Muscle of back (tissue), 11 donors: ENCODE measurements around the gene DOCK10. TPM values are rescaled to one million over a fixed set of nuclear protein-coding genes. Genes with fewer than 3 reads are reported as not detected.
"Not testable (repeated sequence)": the region's sequence is repeated elsewhere in the genome, so short reads cannot be mapped to it uniquely, and the experiment has no call there.

Source experiments
- DNase-seq, 3 donors: peaks; one replicate each; pipeline versions ENCODE4 v3.0.0 to v3.0.0-alpha.2; 2013
- polyA plus RNA-seq, 10 donors: library from polyadenylated mRNA; unstranded; fragments of 120-200 nt; gene quantifications; one replicate each; pipeline ENCODE4 v1.2.1, GENCODE V29; 2013; ENCODE audit not compliant: insufficient read length in 10 of 10

DOCK10 gene
- polyA plus RNA-seq, 10 donors: 13.7 to 22.8 (median 19.6) TPM

- DNase-seq: peak in 1 of 3 donors; percentile 27
Observed at GRCh38 chr2:224948859-224949258, 93.4 kb downstream of the DOCK10 start.

DNA sequence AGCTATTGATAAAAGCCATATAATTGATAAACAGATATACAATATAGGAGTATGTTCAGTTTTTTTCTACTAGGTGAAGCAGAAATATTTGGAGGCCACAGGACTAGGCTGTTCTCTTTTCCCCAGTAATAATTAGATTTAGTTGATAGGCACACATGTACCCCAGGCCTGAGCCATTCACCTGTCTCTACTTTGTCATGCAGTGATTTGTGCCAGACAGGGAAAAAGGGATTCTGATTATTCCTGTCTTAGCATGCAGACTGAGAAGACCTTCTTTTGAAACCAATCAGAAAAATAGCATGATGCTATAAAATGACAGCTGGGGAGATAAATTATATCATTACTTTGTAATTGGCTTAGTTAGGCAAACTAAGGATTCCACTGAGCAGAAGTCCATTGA, 94.3 kb downstream of the DOCK10 start:
- DNase-seq: no peak

- DNase-seq: no peak
Observed at GRCh38 chr2:224947566-224947965, 94.7 kb downstream of the DOCK10 start.

DNA sequence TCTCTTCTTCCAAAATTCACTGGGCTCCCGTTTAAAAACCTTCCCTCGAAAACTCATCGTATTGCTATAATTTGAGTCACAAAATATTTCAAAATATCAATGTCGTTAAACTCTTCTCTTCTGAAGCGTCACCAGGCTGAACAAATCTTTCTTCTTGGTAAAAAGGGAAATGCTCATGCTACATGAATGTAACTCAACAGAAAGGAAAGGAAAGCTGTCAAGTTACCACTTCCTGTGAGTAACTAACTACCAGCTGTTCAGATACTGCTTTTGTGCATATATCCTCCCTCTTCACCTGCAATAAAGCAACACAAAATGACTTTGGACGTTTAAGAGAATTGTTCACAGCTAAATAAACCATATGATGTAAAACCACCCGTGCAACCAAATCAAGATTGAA, 95.4 kb downstream of the DOCK10 start:
- no peak for DNase-seq

DNA sequence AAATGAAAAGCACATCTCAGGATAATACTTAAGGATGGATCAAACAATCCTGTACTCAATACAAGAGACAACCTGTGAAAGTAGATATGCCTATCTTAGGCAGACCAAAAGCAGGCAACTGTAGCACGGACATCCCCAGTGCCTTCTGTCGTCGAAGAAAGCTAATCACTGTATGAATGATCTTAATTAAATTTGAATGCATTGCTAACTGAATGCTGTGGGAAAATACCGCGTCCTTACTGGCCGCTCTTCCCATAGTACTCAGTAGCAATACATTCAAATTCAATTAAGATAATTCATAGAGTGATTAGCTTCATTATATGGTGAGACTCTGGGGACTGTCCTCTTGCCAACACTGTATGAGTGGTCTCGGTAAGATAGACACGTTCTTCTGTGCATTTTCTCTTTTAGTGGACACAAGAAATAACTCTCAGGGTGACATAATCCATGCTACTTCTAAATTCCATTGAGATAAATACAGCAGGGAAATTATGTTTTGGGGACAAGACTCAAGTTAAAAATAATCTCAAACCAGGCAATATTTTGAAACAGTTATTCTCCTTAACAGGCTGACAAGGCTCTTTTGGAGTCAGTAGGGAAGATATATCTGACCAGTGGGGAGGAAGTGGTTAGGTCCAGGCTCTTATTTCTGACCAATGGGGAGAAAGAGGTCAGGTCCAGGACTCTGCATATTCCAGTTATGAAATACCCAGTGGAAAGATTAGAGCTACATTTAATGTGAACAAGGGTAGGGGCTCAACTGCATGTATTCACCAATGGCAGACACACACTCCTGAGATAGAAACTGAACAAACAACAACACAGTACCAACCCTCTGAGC, 97.3 kb downstream of the DOCK10 start:
- no peak for DNase-seq

GRCh38 chr2:224943601-224944041, 98.6 kb downstream of the DOCK10 start:
- DNase-seq: not testable (repeated sequence)

- no peak for DNase-seq
Observed at GRCh38 chr2:224941960-224942359, 100.3 kb downstream of the DOCK10 start.

GRCh38 chr2:224940618-224941017, 101.7 kb downstream of the DOCK10 start:
- DNase-seq: no peak

GRCh38 chr2:224938651-224939182, 103.6 kb downstream of the DOCK10 start:
- DNase-seq: peak; percentile 49 to 79 (median 59)

- no peak for DNase-seq
Observed at GRCh38 chr2:224937887-224938286, 104.4 kb downstream of the DOCK10 start.

- peak in 2 of 3 donors; percentile 56 to 91 for DNase-seq
Observed at GRCh38 chr2:224934526-224935188, 107.6 kb downstream of the DOCK10 start.

DNA sequence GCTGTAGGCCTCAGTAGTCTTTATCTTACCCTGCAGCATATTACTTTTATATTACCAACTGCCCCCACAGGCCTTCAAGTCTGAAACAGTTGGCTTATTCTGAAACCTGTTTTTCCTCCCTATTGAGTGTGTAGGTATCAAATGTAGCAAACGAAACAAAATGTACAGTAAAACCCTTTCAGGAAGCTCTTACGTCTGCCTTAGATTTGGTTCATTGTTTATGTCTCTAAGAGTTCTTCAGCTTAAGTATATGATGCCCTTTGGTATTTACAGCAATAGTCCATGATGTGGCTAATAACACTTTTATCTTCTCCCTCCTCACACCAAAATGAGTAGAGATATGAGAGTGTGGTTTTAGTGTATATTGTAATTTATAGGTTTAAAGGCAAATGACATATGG, 108.8 kb downstream of the DOCK10 start:
- DNase-seq: no peak

- no peak for DNase-seq
Observed at GRCh38 chr2:224932522-224932921, 109.7 kb downstream of the DOCK10 start.

- no peak for DNase-seq
Observed at GRCh38 chr2:224931956-224932355, 110.3 kb downstream of the DOCK10 start.

GRCh38 chr2:224930990-224931389, 111.3 kb downstream of the DOCK10 start:
- DNase-seq: no peak

GRCh38 chr2:224930124-224930523, 112.1 kb downstream of the DOCK10 start:
- DNase-seq: no peak

GRCh38 chr2:224929512-224929911, 112.8 kb downstream of the DOCK10 start:
- DNase-seq: no peak

DNA sequence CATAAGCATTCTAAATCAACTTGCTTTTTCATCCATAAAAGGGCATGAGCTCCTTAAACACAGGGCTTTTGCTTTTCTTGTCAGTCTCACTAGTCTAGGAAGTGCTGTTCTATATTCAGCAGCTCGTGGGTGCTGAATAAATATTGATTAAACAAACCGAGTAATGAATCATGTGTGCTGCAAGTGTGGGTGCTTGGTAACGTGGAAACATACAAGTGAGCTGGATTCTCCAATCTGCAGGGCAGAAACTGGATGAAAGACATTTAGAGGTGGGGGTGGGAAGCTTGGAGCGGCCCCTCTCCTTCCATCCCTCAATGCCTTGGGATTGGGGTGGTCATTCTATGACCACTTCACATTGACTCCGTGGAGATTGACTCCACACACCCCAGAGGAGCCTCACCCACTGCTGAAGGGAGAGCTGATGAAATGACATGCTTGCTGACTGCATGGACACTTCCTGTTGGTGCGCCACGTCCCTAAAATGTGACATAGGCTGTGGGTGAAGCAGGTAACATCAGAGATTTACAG, 114.6 kb downstream of the DOCK10 start:
- DNase-seq: no peak

DNA sequence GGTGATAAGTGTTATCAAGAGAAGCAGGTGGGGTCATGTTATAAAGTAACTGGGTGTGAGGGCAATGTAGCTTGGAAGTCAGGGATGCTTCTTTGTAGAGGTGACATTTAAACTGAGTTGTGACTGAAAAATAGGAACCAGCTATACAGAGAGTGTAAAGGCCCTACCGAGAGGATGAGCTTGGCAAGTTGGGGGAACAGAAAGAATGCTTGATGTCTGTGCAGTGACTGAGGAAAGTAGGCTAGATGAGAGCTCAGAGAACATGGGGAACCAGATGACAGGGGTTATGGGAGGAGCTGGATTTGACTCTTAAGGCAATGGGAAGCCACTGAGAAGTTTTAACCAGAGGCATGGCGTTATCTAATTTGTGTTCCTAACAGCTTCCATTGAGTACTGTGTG, 115.3 kb downstream of the DOCK10 start:
- DNase-seq: no peak

DNA sequence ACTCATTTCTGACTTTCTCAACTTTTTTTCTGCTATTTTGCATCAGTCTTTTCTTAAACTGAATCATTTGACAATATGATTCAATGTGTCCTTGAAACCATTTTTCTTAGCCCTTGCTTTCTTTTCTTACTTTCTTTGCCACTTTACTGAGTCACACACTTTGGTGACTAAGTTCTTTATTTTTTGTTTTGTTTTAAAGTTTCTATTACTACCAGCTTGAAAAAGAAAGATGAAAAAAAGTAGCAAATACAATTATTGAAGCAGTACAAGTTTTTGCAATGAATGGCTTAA, 116.5 kb downstream of the DOCK10 start:
- DNase-seq: no peak

DNA sequence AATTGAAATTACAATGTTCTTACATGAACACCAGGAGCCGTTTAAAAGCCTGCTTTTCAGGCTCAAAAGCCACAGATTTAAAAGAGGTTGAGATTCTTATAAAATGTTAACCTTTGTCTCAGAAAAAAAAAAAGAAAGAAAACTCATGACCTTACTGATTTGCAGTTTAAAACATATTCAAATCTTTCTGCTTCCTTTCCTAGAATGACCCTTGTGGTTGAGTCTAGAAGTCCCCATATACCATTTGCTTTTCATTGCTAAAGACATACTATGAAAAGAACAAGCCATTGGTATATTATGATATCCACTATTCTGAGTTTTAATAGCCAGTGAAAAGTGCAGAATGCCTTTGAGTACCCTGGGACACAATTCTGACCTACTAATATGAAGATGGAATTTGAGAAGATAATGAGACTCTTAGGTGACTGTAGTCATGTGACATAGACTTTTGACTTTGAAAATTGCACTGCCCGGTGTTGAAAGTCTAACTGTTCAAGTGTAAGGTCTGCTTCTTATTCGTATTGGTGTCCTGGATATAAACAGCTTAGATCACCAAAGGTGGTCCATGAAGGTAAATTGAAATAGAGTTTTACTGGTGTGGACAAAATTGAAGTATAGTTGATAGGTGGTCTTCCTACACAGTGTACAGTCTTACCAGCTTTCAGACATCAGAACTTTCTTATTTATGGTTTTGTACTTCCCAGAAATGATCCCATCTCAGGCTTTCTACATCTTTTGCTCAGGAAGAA, 117.0 kb downstream of the DOCK10 start:
- no peak for DNase-seq

DNA sequence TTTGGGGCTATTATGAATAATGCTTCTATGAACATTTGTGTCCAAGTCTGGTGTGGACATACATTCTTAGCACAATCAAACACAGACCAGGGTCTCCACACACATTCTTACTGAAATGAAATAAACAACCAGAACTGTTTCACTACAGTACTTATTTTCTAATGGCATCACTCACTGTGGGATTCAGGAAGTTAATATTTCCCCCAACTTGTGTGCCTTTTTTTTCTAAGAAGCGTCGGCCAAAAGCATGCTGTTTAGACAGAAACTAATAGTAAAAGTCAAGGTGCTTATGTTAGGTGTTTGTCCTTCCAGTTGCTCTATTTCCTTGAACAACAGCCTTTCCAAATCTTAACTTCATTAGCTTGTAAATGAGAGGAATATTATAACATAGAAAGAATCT, 117.6 kb downstream of the DOCK10 start:
- no peak for DNase-seq
